ENCODE data around the gene LSAMP.

Gene LSAMP

DNA sequence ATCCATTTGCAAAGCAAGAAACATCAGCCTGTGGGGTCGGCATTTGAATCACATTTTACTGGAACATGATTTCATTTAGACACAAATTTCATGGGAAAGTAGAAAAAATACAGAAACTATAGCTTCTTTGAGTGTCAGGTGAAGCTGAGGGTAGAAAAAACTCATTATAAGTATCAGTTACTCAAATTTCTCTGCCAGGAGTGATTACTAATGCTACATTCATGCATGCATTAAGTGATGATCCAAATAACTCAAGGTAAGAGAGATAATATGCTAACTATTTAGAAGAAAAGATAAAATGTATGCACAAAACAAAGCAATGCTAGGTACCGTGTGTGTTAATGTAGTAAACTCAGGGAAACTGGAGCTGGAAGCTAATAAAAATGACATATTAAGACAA lies 416.0 kb downstream of the LSAMP start:
- ATAC-seq = no peak
- Mint-ChIP-seq H3K27me3 (no peaks in the 10 kb centered on the region), H3K27ac (no peak overlapping the region)

DNA sequence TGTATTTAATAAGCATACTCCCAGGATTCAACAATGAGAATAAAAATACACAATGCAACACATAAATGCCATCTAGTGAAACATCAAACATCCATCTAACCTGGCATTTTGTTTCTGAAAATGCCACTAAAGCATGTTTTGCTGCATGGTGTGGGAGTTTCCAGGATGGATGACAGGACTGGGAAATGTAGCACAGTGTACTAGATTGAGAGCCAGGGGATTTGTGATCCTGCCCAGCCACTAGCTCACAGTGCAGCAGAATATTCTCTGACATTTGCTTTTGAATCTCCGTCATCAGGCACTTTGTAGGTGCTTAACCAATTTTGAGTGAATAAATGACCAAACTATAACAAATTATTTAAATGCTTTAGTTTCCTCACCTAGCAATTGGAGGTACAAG lies 417.1 kb downstream of the LSAMP start:
- H3K36me3 Mint-ChIP-seq = no peaks in the 10 kb centered on the region
- no peak overlapping the region for H3K4me3 Mint-ChIP-seq
- no peaks in the 10 kb centered on the region for H3K9me3 Mint-ChIP-seq
- H3K27me3 Mint-ChIP-seq = no peaks in the 10 kb centered on the region
- H3K4me1 Mint-ChIP-seq = no peaks in the 10 kb centered on the region
- no peak overlapping the region for H3K27ac Mint-ChIP-seq
- no peak for ATAC-seq

More for the DNA sequence above, 416.0 kb downstream of the LSAMP start:
- Mint-ChIP-seq H3K9me3 (no peaks in the 10 kb centered on the region), H3K36me3 (no peaks in the 10 kb centered on the region), H3K4me1 (no peaks in the 10 kb centered on the region), H3K4me3 (no peak overlapping the region)

DNA sequence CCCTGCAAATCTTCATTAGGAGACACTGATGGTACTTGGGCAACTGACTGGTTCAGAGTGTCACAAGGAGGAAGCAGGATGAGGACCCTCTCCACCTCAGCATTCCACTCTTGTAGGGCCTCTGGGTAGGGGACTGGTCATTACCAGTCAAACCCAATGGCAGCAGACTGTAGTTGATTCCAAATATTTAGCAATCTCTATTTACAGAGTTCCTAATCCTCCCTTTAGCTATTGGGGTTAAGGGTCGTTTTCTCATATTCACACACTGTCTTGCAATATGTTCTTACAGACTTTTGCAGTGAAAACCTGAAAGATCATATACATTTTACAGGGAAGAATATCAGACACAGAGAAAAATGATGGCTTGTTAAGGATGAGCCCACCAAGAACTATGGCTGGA lies 424.3 kb downstream of the LSAMP start:
- Mint-ChIP-seq H3K4me1 (no peaks in the 10 kb centered on the region), H3K36me3 (no peaks in the 10 kb centered on the region), H3K27ac (no peak overlapping the region), H3K9me3 (no peaks in the 10 kb centered on the region), H3K4me3 (no peak overlapping the region), H3K27me3 (no peaks in the 10 kb centered on the region)
- no peak for ATAC-seq

DNA sequence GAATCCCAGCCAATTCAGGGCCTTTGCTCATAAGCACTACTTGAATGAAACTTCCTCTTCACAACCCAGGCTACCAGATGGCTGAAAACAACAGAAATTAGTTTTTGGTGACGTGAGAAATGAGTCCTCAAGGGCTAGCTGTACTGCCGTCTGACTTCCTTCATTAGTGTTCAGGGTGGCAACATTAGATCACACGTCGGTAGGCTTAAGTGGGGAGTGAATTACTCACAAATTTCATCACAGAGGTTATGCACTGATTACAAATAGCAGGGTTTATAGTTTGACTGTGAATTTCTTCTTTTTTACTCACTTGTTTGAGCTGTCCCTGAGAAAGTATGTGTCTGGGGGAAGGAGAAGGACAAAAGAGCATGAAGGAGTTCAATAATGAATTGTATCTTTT lies 424.8 kb downstream of the LSAMP start:
- H3K27me3 Mint-ChIP-seq = no peaks in the 10 kb centered on the region
- no peaks in the 10 kb centered on the region for H3K4me1 Mint-ChIP-seq
- ATAC-seq = peak; percentile 72

DNA sequence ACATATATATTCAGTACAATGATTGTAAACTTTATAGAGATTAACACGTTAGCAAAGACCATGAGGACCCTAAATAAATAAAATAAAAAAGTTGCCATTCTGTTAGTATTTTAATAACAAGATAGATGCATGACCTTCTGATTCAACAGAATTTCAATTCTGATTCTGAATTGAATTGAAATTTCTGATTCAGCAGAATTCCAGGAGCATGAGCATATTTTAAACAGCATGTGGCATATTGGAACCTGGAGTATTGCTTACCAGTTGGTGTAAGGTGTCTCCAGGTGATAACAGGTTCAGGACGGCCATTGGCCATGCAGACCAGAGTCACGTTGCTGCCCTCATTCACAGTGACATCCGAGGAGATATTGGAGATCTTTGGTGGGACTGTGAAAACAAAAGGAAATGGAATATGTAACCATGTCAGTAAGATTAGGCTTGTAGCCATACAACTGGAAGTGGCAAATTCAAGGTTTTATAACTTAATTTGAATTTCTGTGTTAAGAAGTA lies 426.0 kb downstream of the LSAMP start:
- Mint-ChIP-seq H3K27me3 (no peaks in the 10 kb centered on the region), H3K9me3 (no peaks in the 10 kb centered on the region), H3K27ac (no peak overlapping the region), H3K4me3 (no peak overlapping the region), H3K36me3 (no peaks in the 10 kb centered on the region), H3K4me1 (no peaks in the 10 kb centered on the region)
- ATAC-seq = no peak

More for the DNA sequence above, 424.8 kb downstream of the LSAMP start:
- Mint-ChIP-seq H3K36me3 (no peaks in the 10 kb centered on the region), H3K27ac (no peak overlapping the region), H3K4me3 (no peak overlapping the region), H3K9me3 (no peaks in the 10 kb centered on the region)

DNA sequence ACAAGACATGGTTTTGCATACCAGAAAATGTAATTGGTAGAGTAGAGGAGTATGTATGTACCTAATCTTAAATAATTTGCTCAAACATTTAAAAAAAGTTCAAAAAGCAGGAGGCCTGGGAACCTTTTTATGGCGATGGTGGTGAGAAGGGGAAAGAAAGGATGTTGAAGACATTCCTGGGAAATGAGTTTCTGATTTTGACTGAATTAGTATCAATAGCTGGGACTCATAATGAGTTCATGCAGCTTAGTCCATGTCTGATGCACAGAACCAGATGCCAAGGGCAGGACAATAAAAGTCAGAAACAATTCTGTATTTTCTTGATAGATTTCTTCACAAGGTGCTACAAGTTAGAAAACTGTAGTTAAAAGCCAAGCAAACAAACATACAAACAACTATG lies 426.6 kb downstream of the LSAMP start:
- no peak overlapping the region for H3K4me3 Mint-ChIP-seq
- no peaks in the 10 kb centered on the region for H3K9me3 Mint-ChIP-seq
- no peaks in the 10 kb centered on the region for H3K36me3 Mint-ChIP-seq
- ATAC-seq = no peak
- no peak overlapping the region for H3K27ac Mint-ChIP-seq
- H3K4me1 Mint-ChIP-seq = no peaks in the 10 kb centered on the region
- no peaks in the 10 kb centered on the region for H3K27me3 Mint-ChIP-seq

DNA sequence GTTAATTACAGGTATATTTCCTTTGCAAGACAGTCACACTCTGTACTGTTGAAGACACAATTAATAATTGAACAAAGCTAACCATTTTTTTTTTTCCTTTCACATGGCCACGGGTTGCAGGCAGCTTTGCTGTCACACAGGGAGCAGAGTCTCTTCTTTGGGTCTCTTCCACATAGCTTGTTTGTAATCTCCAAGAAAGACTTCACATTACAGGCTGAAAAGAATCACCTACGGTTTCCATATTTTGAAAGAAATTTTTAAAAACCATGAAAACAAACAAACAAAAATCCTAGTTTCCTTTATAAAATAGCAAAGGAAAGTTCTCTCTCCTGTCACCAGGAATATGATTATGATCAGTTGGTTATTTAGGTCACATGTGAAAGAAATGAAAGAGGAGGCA lies 429.4 kb downstream of the LSAMP start:
- Mint-ChIP-seq H3K4me3 (no peak overlapping the region), H3K4me1 (no peaks in the 10 kb centered on the region), H3K9me3 (no peaks in the 10 kb centered on the region), H3K27ac (no peak overlapping the region), H3K27me3 (no peaks in the 10 kb centered on the region), H3K36me3 (no peaks in the 10 kb centered on the region)
- ATAC-seq = no peak

DNA sequence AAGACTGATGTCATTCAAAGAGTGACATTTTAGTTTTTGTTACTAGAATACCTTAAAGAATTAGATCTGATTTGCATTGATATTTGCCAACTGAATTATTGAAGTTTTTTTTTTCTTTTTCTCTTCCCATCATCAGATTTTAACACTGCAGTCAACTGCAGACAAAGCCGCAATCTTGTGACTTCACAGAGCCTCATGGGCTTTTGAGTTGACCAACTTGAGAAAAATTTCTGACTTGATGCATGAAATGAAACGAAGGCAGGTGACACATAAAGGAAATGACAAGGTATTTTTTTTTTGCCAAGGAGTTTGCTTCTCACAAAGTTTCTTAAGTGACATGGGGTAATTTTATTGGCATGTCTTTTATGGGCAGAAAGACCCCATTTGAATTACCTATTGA lies 438.3 kb downstream of the LSAMP start:
- Mint-ChIP-seq H3K4me3 (no peak overlapping the region), H3K9me3 (no peaks in the 10 kb centered on the region)
- no peak for ATAC-seq

DNA sequence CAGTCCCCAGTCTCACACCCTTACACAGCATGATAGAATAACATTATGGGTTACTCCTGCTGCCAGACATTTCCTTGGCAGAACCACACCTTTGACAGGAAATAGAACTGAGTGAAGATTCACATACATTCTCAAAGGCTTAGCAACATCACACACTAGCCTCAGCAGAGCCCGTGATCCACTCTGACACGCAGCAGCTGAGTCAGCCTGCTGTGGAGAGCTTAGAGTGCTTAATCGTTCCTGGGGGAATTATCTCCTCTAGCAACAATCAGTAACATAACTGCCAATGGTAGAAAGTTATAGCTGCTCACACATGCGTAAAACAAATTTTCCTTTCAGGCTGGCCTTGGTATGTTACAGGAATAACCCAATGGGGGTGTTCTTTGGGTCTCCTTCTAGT lies 439.9 kb downstream of the LSAMP start:
- Mint-ChIP-seq H3K27ac (no peak overlapping the region), H3K4me1 (no peaks in the 10 kb centered on the region), H3K4me3 (no peak overlapping the region), H3K9me3 (no peaks in the 10 kb centered on the region), H3K27me3 (no peaks in the 10 kb centered on the region), H3K36me3 (no peaks in the 10 kb centered on the region)
- no peak for ATAC-seq

More for the DNA sequence above, 438.3 kb downstream of the LSAMP start:
- H3K27me3 Mint-ChIP-seq = no peaks in the 10 kb centered on the region
- no peak overlapping the region for H3K27ac Mint-ChIP-seq
- H3K4me1 Mint-ChIP-seq = no peaks in the 10 kb centered on the region
- H3K36me3 Mint-ChIP-seq = no peaks in the 10 kb centered on the region

DNA sequence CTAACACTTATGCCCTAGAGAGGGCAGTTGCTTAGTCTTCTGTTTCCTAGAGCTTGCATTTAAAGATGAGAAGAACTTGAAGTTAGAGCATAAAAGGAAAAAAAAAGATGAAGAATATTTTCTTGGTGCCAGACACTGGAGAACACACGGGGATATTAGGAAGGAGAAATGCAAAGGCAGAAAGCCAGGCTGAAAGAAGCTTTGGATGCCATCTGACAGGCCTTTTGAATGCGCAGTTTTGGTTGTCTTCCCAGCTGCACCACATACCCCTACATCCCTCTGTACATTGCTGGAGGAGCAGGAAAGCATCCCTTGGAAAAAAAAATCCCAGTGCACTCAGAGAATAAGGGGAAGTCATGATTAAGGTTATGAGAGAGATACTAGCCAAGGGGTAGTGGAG lies 443.1 kb downstream of the LSAMP start:
- no peak overlapping the region for H3K4me3 Mint-ChIP-seq
- H3K27ac Mint-ChIP-seq = no peak overlapping the region
- H3K36me3 Mint-ChIP-seq = no peaks in the 10 kb centered on the region
- ATAC-seq = no peak
- no peaks in the 10 kb centered on the region for H3K4me1 Mint-ChIP-seq
- peaks cover 2% of the 10 kb centered on the region for H3K9me3 Mint-ChIP-seq
- H3K27me3 Mint-ChIP-seq = no peaks in the 10 kb centered on the region

DNA sequence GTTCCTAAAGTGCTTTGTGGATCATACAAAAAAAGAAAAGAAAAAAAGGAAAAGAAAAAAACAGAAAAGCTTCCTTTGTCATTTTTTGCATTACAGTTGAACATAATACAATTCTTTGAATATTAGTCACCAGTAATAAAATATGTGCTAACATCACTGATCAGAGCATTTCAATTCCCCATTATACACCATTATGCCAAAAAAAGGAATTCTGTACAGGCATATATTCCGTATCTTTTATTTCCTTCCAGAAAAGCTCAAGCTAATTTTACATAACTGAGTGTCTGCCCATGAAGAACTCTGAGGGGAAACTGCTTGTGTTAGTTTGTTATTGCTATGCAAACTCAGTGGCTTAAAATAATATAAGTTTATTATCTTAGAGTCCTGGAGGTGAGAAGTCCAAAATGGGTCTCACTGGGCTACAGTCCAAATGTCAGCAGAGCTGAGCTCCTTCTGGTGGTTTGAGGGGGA lies 444.1 kb downstream of the LSAMP start:
- Mint-ChIP-seq H3K9me3 (peaks cover 4% of the 10 kb centered on the region), H3K27me3 (no peaks in the 10 kb centered on the region), H3K4me3 (no peak overlapping the region), H3K36me3 (no peaks in the 10 kb centered on the region), H3K4me1 (no peaks in the 10 kb centered on the region), H3K27ac (no peak overlapping the region)
- no peak for ATAC-seq

DNA sequence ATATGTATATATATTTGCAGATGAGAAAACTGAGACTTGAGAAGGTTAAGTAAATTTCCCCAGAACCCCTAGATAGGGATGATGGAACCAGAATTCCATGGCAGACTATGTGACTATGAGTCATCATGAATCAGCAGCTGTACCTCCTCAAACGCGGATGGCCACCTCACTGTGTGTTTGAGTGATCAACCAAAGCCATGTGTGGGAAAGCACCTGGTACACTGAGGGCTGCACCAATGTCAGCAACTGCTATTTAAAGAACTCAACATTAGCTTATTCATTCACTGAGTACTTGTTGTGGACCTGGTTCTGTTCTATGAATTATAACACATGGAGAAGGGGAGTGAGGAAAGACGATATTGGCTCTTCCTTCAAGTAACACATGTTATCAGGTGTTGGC lies 445.0 kb downstream of the LSAMP start:
- H3K36me3 Mint-ChIP-seq = no peaks in the 10 kb centered on the region
- H3K27ac Mint-ChIP-seq = no peak overlapping the region
- no peaks in the 10 kb centered on the region for H3K4me1 Mint-ChIP-seq
- peak; percentile 69 for ATAC-seq
- no peaks in the 10 kb centered on the region for H3K27me3 Mint-ChIP-seq
- peaks cover 4% of the 10 kb centered on the region for H3K9me3 Mint-ChIP-seq
- no peak overlapping the region for H3K4me3 Mint-ChIP-seq

DNA sequence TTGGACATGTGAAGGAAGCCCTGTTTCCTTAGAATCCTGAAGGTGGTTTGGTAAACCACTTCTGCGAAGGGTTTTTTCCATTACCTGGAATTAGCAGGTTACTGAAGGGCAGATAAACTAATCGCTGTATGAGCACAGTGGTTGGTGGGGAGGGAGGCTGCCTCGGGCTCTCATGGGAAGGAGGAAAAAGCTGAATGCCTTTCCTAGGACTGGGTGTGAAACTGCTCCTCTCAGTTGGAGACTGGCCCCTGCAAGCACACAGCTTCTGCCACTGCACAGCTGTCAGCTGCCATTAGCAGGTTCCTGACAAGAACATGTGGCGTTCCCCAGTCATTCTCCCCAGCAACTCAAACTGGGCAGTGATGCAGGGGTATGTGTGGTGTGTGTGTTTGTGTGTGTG lies 445.7 kb downstream of the LSAMP start:
- no peaks in the 10 kb centered on the region for H3K27me3 Mint-ChIP-seq
- H3K9me3 Mint-ChIP-seq = peaks cover 4% of the 10 kb centered on the region
- H3K4me1 Mint-ChIP-seq = no peaks in the 10 kb centered on the region
- peak; percentile 10 for ATAC-seq
- H3K27ac Mint-ChIP-seq = no peak overlapping the region
- no peak overlapping the region for H3K4me3 Mint-ChIP-seq
- H3K36me3 Mint-ChIP-seq = no peaks in the 10 kb centered on the region

DNA sequence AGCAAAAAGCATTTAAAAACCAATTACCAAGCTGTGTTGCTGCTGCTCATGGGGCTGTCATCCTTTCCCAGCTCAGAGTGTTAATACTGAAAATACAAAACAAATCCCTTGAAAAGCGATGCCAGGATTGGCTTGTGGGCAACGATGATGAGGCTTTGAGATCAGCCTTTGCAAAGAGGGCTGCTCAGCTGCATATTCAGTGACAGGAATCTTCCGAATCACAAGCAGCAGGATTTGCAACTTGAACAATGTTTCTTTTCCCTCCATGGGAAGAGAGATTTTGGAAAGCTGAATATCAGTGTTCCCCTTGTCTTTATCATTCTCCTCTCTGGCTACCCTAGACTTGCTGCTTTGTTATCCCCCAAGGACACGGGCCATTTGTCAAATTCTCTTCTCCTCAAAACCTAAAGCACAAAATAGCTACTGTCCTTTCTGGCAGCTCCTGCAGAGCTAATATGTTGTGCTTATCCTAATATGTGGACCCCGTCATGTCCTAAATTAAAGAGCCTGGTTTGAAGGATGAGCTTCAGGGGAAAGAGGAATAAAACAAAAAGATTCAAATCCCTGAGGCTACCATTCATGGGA lies 446.2 kb downstream of the LSAMP start:
- H3K36me3 Mint-ChIP-seq = no peaks in the 10 kb centered on the region
- no peaks in the 10 kb centered on the region for H3K4me1 Mint-ChIP-seq

DNA sequence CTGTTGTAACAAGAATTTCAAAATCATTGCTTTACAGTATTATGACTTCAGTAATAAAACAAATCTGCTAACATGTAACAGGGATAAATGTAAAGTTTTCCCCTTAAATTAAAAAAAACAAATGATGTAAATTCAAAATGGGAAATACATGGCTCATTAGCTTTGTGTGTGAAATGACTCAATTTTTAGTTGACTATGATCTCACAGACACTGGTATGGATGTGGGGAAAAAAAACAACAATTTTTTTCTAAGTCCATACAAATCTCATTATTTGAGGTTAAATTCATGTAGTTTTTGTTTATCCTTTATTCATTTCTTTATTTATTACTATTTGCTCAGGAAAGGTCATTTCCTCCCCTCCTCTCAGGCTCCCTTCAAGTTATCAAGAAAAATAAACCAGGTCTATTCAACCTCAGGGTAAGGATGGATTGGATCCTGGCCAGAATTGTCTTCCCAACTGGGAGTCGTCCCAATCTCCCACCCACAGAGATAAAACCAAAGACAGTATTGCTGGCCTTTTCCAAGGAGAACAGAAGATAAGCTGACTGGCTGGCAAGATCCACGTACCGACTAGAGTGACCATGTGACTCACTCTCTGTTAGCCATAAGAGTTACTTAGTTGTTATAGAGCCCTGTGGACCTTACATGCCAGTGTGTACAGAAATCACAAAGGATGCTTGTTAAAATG lies 448.7 kb downstream of the LSAMP start:
- Mint-ChIP-seq H3K4me1 (no peaks in the 10 kb centered on the region), H3K9me3 (peaks cover 4% of the 10 kb centered on the region), H3K4me3 (no peak overlapping the region), H3K27ac (no peak overlapping the region), H3K36me3 (no peaks in the 10 kb centered on the region), H3K27me3 (no peaks in the 10 kb centered on the region)
- ATAC-seq = no peak

More for the DNA sequence above, 446.2 kb downstream of the LSAMP start:
- ATAC-seq = no peak
- Mint-ChIP-seq H3K27ac (no peak overlapping the region), H3K4me3 (no peak overlapping the region), H3K9me3 (peaks cover 4% of the 10 kb centered on the region), H3K27me3 (no peaks in the 10 kb centered on the region)

DNA sequence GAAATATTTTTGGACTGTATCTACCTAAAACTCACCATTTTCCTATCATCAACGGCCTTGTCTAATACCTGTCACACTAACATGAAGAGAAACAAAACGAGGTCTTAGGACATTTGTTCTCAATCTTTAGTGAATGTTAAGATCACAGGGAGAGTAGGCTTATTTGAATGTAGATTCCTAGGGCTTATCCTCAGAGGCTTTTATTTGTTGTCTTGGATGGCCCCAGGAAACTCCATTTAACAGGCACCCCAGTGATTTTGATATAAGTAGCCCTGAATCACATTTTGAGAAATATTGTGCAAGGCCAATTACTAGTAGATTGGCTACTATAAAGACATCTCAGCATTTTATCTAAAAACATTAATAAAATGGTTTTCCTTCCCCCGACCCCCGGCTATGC lies 454.6 kb downstream of the LSAMP start:
- Mint-ChIP-seq H3K27ac (no peak overlapping the region), H3K4me1 (no peaks in the 10 kb centered on the region), H3K27me3 (no peaks in the 10 kb centered on the region), H3K4me3 (no peak overlapping the region), H3K9me3 (no peaks in the 10 kb centered on the region), H3K36me3 (no peaks in the 10 kb centered on the region)
- no peak for ATAC-seq
